Astrocyte of the cerebellum (primary cell): ENCODE results near the gene HK1.

ENCODE experiments used
- DNase-seq: peaks from one replicate; pipeline ENCODE4 v3.0.0-alpha.2; 2011; ENCODE audit warnings: low read depth
- H3K4me3 ChIP-seq: 2 replicates; pipeline ENCODE4 v1.5.1; 2011; ENCODE audit warnings: mild to moderate bottlenecking, low read depth, low read length, moderate library complexity
- in situ Hi-C: cut with HindIII; loops from 2 replicates; pipeline ENCODE4 v1.10.0; 2017; ENCODE audit warnings: low sequenced_read_pairs
- TF ChIP-seq, protein P1 (sequence below): IDR thresholded peaks from 2 replicates; pipeline ENCODE4 v1.5.1; 2012; ENCODE audit warnings: low read length, low read depth, moderate library complexity, mild to moderate bottlenecking; ENCODE audit errors: missing control alignments

The HK1 gene

DNA sequence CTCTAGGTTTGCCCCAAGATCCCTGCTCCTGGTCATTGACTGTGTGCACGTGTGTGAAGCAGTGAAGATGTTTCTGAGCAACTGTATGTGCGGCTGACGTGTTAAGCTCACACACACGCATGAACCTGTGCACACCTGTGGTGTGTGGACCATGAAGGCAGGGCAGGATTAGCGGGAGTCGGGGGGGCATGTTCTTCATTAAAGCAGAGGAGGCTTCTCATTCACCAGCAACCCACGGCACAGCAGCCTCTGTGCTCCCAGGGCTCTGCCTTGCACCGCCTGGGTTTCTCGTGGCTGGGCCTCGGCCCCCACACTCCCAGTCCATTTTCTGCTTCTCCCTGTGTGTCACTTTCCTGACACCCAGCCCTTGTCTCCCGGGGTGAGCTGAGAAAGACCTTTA is 139.2 kb downstream of the HK1 start:
- no peak for DNase-seq
- in situ Hi-C loops: no loop called here
- TF ChIP-seq, protein P1, sequence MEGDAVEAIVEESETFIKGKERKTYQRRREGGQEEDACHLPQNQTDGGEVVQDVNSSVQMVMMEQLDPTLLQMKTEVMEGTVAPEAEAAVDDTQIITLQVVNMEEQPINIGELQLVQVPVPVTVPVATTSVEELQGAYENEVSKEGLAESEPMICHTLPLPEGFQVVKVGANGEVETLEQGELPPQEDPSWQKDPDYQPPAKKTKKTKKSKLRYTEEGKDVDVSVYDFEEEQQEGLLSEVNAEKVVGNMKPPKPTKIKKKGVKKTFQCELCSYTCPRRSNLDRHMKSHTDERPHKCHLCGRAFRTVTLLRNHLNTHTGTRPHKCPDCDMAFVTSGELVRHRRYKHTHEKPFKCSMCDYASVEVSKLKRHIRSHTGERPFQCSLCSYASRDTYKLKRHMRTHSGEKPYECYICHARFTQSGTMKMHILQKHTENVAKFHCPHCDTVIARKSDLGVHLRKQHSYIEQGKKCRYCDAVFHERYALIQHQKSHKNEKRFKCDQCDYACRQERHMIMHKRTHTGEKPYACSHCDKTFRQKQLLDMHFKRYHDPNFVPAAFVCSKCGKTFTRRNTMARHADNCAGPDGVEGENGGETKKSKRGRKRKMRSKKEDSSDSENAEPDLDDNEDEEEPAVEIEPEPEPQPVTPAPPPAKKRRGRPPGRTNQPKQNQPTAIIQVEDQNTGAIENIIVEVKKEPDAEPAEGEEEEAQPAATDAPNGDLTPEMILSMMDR: no peak
- no peak overlapping the region for H3K4me3 ChIP-seq

DNA sequence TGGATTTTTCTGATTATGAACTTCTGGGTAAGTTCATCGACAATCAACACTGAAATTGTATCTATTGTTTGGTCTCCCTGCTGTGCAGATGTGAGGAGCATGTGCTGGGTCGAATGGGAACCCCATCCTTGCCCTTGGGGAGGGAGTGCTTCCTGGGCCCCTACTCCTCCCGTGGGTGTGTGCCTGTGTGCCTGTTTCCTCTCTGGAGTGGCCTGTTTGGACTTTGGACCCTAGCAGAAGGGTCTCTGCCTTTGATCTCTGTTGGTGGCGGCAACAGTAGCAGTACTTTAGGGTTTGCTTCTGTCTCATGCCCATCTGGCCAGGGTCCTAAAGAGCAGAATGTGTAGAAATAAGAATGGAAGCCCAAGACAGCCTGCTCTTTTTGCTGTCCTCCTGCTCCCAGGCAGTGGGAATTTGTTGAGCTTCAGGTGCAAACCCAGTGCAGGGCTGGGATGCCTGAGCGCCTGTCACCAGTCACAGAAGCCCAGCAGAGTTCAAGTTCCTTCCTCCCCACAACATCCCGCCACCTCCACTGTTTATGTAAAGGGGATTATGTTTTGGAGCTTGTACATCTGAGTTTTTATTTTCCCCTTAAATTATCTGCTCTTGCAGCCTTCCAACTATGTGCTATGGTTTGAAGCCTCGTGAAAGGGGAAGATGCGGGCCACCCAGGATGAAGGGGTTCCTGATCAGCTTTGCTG is 139.9 kb downstream of the HK1 start:
- no peak for DNase-seq
- TF ChIP-seq, protein P1: no peak
- in situ Hi-C loops: no loop called here
- H3K4me3 ChIP-seq: no peak overlapping the region

- in situ Hi-C loops: no loop called here
- no peak for DNase-seq
- H3K4me3 ChIP-seq: no peak overlapping the region
- TF ChIP-seq, protein P1: no peak
These were observed 140.9 kb downstream of the HK1 start for GRCh38 chr10:69419096-69419743.

- TF ChIP-seq, protein P1: no peak
- no peak for DNase-seq
- in situ Hi-C loops: loop anchor here (5.0 kb wide), 1 partner anchor 78 kb away; no protein-coding TSS in a partner anchor
- no peak overlapping the region for H3K4me3 ChIP-seq
These were observed 141.4 kb downstream of the HK1 start for GRCh38 chr10:69419744-69420126.

DNA sequence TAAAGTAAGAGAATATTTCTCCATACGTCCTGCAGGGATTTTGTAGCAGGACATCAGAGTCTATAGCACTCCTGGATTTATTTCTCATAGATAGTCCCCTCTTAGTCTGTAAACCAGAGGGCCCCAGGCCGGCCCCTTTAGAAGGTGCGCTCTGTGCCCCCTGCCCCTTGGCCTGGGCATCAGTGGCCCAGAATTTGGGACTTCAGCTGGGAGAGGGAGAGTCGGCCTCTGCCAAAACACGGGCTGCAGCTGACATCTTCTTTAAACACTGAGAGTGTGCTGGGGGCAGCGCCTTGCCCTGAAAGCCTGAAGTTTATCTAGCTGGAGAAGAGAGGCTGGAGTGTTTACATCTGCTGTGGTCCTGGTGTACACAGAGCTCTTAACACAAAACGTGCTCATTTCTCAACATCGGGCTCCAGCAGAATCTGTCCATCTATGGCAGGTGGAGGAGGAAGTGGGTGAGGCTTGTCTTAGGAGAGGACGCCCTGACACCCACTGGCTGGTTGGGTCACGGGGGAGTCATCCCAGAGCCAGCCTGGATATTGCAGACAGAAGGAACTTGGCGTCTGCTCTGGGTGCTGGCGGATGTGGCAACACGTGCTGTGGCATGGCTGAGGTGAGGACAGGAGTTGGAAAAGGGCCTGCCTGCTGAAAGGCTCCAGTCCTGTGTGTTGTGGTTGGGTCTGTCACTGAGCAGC is 143.5 kb downstream of the HK1 start:
- no peak for DNase-seq
- H3K4me3 ChIP-seq: no peak overlapping the region
- TF ChIP-seq, protein P1: no peak
- in situ Hi-C loops: loop anchor here (5.0 kb wide), 1 partner anchor 76 kb away; no protein-coding TSS in a partner anchor

DNA sequence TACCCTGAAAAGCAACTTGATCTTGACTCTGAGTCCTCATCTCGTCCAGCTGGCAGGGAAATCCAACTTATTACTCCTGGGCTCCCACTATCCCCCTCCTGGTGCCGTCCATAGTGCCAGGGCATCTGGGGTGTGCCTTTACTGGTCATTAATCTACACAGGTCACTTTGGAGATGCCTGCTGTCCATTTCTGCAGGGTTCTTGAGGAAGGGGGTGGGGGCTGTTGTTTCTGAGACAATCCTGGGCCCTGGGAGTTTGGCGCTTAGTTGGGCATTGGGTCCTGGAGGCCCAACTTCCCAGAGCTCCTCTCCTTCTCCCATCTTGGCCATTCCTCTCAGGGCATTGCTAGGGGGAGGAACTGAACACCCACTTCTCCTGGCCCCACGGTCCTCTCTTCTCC is 144.4 kb downstream of the HK1 start:
- no peak for DNase-seq
- no peak overlapping the region for H3K4me3 ChIP-seq
- TF ChIP-seq, protein P1: no peak
- in situ Hi-C loops: loop anchor here (5.0 kb wide), 1 partner anchor 75 kb away; no protein-coding TSS in a partner anchor
